ENCODE measurements around the gene KLF16. TPM values are rescaled to one million over a fixed set of nuclear protein-coding genes. Genes with fewer than 3 reads are reported as not detected.

The KLF16 gene
- total and polyA plus RNA-seq, 9 of the 15 experiments (the other 6 are each of a cell fraction or from before 2014, with no cell fraction given): 0.04 to 60.4 (median 6.8) TPM

- TF ChIP-seq RBM14 (IDR thresholded peaks at IDR 0.05; ENCODE audit: borderline replicate concordance, insufficient read depth, low read depth, low read length): 0 out of 2 replicates have a peak, but pooled peaks have one; percentile 4
- no peak for TF ChIP-seq ZNF134 (CRISPR knock-in tag; conservative IDR thresholded peaks at IDR 0.05)
- TF ChIP-seq DDX20 (tag; IDR thresholded peaks at IDR 0.05; ENCODE audit: low read depth): no peak
- TF ChIP-seq FOXA3 (CRISPR knock-in tag; conservative IDR thresholded peaks at IDR 0.05 in 1 of 2, IDR thresholded peaks at IDR 0.05 in 1 of 2): 0 out of 4 replicates have a peak, but pooled peaks of 1 of the 2 experiments have one; percentile 33
- peak; percentile 13; the same call in 1 of the 2 replicates for TF ChIP-seq ZNF12 (CRISPR knock-in tag; IDR thresholded peaks at IDR 0.05)
- no peak for TF ChIP-seq SRSF7 (optimal IDR thresholded peaks at IDR 0.05; ENCODE audit: low read depth, low read length)
- no peak for TF ChIP-seq SMAD3 (CRISPR knock-in tag; conservative IDR thresholded peaks at IDR 0.05)
These were observed 9.6 kb upstream of the KLF16 start (continued) for GRCh38 chr19:1872807-1873523.

- intact Hi-C loops (cut with micrococcal nuclease) (loop anchor here (2.0 kb wide), 1 partner anchor 25 kb away; no protein-coding TSS in a partner anchor), in situ Hi-C loops (cut with MboI) (no loop called here)
- POLR2A ChIA-PET: interaction anchor here (0.6 to 1.3 kb wide), 8 partner anchors 9 to 147 kb away, joined by 3 to 6 read pairs (median 4); no protein-coding TSS in a partner anchor
- H3K9ac ChIP-seq (ENCODE audit: insufficient read depth in 1 of 2, low read depth in 2 of 2, low read length in 2 of 2): peak overlapping the region in 1 of 2 experiments; percentile 80; a peak in 2 of 4 replicates
- TF ChIP-seq DACH1 (IDR thresholded peaks at IDR 0.05; ENCODE audit: partially characterized antibody): no peak
- peak; percentile 5; the same call in 1 of the 2 replicates for TF ChIP-seq POLR2G (IDR thresholded peaks at IDR 0.05; ENCODE audit: low read depth, low read length)
- H3K79me2 ChIP-seq (ENCODE audit: control insufficient read depth, insufficient read depth, low read length): peaks cover 71% of the 10 kb centered on the region
- no peak overlapping the region for H3K4me3 ChIP-seq
- CTCF ChIA-PET (ENCODE audit: low intra/inter-chr PET ratio): no interaction called here
- H3K4me1 ChIP-seq (replicated peaks in 1 of 2; ENCODE audit: control insufficient read depth in 2 of 2, insufficient read depth in 2 of 2, low read length in 2 of 2): peaks cover 50 to 74% of the 10 kb centered on the region in 2 experiments
- H4K20me1 ChIP-seq (replicated peaks; ENCODE audit: control insufficient read depth, insufficient read depth, low read length): peaks cover 5% of the 10 kb centered on the region; the same call in 1 of the 2 replicates
- 84% methylated on average over 8 of the region's 13 CpGs for WGBS (ENCODE audit: insufficient coverage, low coverage, missing lambda C conversion rate)
- DNase-seq (ENCODE audit: extremely low read depth in 1 of 4, low spot score in 3 of 4): no peak
- H2AFZ ChIP-seq (ENCODE audit: low read depth, low read length): no peak overlapping the region
- no peak overlapping the region for H3K27ac ChIP-seq (ENCODE audit: extremely low read depth, low read depth, low read length)
- no peak for FAIRE-seq
- peaks cover 37% of the 10 kb centered on the region; the same call in 2 of the 3 replicates for H3K36me3 ChIP-seq (ENCODE audit: control insufficient read depth, insufficient read depth, low read length)
- no peaks in the 10 kb centered on the region for H3K9me3 ChIP-seq (replicated peaks; ENCODE audit: control insufficient read depth, insufficient read depth, low read depth, low read length)
- H3K27me3 ChIP-seq (ENCODE audit: control insufficient read depth in 2 of 2, insufficient read depth in 2 of 2, low read length in 2 of 2): no peaks in the 10 kb centered on the region
- no peaks in the 10 kb centered on the region for H3K9me1 ChIP-seq (ENCODE audit: control insufficient read depth, insufficient read depth, low read length)
- ATAC-seq: no peak
- no peak overlapping the region for H3K4me2 ChIP-seq (ENCODE audit: insufficient read depth, low read length)
- no TSS peak for BruUV-seq (replicated peaks)
These were observed 8.3 kb upstream of the KLF16 start for GRCh38 chr19:1871630-1872029.
